HG02970 (cell line): ENCODE measurements around the gene DCST1.

Source experiments
- ATAC-seq: cut with Tn5 transposase; IDR thresholded peaks from one replicate; pipeline ENCODE4 v1.9.1; 2021; ENCODE audit warnings: mild to moderate bottlenecking, moderate library complexity, moderate number of reproducible peaks; ENCODE audit not compliant: unreplicated experiment, low FRiP score

Gene DCST1

DNA sequence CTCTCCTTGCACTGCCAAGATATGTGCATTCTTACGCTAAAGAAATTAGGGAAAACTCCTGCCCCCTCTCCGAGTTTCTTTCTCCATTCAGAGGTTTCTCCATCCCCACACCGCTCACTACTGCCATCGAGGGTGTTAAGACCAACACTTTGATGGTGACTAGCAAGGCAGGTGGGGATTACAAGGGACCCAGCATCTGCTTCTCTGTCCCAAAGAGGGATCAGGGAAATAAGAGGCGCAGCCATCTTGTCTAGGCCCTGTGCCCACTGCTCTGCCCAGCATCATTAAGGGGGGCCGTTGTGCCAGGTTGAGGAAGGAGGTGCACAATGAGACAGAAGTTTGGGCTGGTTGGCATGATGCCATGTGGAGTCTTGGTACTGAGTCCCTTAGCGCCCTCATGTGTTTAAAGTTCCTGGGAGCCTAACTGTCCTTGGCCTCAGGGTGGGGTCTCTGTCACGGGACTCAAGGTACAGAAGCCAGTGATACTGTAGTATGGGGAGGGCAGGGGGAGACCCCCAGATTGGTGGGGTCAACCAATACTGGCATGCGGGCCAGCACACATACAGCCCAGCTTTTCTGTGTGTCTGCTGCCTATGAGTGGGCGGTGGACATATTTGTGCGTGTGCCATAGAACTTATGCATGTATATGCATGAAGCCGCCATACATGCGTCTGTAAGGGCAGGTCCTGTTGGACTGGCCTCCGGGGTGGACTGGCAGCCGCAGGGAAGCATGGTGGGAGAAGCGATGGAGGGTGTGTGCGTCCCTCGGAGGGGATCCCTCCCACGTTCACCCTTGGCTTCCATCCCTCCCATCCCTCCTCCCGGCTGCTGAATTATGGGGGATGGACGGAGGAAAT, 50.5 kb downstream of the DCST1 start:
- no peak for ATAC-seq

DNA sequence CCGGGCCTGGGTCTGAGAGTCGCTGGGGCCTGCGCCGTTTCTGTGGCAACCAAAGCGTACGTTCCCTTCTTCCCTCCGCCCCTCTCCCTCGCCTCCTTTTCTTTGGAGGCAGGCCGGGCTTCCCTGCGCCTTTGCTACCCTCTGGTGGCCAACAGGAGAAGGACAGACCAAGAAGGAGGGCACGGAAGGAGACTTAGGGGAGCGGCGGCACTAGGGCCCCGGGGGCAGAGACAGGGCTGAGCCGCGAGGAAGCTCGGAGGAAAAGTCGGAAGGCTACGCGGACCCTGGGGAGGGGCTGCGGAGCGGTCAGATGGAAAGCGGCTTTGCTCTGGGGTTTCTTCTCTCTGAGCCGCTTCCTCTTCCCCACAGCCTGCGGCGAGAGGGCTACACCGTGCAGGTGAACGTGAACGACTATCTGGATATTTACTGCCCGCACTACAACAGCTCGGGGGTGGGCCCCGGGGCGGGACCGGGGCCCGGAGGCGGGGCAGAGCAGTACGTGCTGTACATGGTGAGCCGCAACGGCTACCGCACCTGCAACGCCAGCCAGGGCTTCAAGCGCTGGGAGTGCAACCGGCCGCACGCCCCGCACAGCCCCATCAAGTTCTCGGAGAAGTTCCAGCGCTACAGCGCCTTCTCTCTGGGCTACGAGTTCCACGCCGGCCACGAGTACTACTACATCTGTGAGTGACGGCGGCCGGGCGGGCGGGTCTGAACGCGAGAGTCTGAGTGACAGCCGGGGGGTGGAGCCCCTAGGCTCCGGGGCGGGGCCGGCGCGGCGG, 51.3 kb downstream of the DCST1 start:
- peak; percentile 76 for ATAC-seq

GRCh38 chr1:155085504-155086127, 52.0 kb downstream of the DCST1 start:
- ATAC-seq = no peak

DNA sequence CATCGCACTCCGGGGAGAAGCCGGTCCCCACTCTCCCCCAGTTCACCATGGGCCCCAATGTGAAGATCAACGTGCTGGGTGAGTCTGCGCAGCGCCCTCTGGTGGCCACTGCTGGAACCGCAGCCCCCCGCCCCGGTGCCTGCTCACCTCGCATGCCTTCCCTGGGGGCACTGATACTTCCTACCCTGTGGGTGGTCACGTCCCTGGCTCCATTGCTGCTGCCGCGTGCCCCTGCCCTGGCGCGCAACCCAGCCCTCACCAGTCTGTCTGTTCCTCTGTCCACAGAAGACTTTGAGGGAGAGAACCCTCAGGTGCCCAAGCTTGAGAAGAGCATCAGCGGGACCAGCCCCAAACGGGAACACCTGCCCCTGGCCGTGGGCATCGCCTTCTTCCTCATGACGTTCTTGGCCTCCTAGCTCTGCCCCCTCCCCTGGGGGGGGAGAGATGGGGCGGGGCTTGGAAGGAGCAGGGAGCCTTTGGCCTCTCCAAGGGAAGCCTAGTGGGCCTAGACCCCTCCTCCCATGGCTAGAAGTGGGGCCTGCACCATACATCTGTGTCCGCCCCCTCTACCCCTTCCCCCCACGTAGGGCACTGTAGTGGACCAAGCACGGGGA, 52.6 kb downstream of the DCST1 start:
- ATAC-seq = no peak

GRCh38 chr1:155086856-155087535, 53.4 kb downstream of the DCST1 start:
- ATAC-seq = no peak

DNA sequence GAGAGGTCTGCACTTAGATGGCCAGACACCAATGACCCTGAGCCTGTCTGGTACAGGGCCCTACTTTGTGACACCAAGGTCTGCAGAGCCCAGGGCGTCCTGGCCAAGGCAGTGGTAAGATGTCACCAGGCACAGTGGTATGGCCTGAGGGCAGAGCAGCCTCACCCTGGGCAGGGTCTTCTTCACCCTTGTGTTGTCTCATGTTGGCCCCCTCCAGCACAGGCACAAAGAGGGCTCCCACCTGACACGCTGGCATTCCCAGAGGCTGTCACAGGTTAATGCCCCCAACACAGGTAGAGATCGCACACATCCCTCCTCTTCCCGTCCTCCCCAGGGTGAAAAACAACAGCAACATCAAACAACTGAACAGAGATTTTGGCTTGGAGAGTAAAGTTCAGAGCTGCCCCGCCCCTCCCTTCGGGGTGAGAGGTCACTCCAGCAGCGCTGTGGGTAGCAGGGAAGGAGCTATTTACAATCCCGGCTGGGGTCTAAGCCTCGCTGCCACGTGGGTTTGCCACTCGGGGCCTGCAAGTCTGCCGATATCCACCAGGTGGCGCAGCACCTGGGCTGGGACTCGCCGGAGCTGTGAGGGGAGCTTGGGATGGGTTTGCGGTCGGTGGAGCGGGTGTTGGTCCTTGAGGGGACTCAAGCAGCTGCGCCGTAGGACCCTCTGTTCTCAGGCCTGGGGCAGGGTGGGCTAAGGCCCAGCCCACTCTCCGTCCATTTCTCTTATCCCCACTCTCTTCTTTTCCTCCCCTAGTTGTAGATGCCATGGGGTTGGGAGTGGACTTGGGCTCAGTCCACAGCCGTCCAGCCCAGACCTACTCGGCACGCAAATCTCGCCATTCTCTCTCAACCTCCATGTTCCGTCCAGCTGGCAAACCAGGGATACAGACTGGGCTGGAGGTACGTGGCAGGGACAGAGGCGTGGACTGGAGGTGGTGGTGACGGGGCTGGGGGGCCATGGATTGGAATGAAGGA, 57.7 kb downstream of the DCST1 start:
- ATAC-seq = no peak

DNA sequence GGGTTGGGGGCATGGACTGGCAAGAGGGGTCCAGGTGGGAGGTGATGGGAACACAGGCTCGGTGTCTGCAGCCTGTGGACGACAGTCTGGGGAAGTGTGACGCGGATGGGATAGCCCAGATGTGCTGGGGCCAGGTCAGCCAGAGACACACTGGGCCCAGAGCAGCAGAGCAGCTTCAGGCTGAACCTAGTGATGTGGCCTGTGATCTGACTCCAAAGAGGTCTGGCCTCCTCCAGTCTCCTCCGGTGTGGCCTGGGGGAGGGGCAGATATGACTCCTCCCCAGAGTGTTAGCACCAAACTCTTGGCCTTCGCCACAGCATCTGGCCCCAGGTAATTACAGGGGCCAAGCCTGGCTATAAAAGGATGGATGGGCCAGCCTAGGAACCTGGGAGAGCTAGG, 58.5 kb downstream of the DCST1 start:
- ATAC-seq = no peak

DNA sequence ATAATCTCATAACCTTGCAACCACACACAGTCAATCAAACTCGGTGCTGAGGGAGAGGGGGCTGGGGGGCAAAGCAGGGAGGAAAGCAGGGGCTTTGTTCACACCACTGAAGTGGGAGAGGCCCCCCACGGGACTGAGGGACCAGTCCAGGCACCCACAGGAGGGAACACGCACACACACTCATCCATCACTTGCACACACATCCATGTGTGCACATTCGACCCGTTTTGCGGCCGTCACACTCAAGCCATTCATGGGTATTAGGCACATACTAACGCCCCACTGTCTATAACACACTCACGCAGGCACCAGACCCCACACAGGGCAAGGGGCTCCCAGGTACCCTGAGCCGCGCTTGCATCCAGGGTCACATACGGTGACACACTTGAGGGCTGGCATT, 59.0 kb downstream of the DCST1 start:
- ATAC-seq = no peak

GRCh38 chr1:155093911-155094621, 60.4 kb downstream of the DCST1 start:
- ATAC-seq = no peak

- no peak for ATAC-seq
Measured at GRCh38 chr1:155094622-155094948, 61.0 kb downstream of the DCST1 start.

DNA sequence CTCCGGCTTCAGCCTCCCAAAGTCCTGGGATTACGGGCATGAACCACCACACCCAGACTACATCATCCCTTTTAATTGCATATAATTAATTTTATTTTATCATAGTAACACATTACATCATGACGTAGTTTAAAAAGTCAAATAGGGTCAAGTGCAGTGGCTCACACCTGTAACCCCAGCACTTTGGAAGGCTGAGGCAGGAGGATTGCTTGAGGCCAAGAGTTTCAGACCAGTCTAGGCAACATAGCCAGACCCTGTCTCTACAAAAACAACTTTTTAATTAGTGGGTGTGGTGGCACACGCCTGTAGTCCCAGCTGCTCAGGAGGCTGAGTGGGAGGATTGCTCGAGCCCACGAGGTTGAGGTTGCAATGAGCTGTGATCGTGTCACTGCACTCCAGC, 65.7 kb downstream of the DCST1 start:
- ATAC-seq = no peak
